Measurements from ENCODE around the gene KCNAB2. TPM values are rescaled to one million over a fixed set of nuclear protein-coding genes. Genes with fewer than 3 reads are reported as not detected.

KCNAB2 gene
- total RNA-seq, 1 experiment from 2014 or later = 10.3 TPM

DNA sequence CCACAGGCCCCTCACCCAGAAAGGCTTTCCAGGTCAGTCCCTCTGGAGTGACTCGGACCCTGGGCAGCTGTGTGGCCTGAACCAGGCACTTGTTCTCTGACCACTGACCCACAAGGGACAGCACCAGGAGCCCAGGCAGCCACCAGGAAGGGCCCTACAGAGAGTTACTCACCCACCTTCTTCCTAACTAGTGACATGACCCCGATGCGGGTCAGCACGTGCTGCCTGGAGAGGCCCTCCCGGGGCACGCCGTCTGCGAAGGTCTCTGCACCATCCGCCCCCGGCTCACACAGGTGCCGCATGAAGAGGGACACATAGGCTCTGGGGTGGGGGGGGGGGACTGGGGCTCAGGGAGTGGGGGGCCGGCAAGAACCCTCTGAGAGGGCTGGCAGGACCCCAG is 78.7 kb downstream of the KCNAB2 start (continued):
- TF ChIP-seq, protein P1, sequence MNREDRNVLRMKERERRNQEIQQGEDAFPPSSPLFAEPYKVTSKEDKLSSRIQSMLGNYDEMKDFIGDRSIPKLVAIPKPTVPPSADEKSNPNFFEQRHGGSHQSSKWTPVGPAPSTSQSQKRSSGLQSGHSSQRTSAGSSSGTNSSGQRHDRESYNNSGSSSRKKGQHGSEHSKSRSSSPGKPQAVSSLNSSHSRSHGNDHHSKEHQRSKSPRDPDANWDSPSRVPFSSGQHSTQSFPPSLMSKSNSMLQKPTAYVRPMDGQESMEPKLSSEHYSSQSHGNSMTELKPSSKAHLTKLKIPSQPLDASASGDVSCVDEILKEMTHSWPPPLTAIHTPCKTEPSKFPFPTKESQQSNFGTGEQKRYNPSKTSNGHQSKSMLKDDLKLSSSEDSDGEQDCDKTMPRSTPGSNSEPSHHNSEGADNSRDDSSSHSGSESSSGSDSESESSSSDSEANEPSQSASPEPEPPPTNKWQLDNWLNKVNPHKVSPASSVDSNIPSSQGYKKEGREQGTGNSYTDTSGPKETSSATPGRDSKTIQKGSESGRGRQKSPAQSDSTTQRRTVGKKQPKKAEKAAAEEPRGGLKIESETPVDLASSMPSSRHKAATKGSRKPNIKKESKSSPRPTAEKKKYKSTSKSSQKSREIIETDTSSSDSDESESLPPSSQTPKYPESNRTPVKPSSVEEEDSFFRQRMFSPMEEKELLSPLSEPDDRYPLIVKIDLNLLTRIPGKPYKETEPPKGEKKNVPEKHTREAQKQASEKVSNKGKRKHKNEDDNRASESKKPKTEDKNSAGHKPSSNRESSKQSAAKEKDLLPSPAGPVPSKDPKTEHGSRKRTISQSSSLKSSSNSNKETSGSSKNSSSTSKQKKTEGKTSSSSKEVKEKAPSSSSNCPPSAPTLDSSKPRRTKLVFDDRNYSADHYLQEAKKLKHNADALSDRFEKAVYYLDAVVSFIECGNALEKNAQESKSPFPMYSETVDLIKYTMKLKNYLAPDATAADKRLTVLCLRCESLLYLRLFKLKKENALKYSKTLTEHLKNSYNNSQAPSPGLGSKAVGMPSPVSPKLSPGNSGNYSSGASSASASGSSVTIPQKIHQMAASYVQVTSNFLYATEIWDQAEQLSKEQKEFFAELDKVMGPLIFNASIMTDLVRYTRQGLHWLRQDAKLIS (CRISPR knock-in tag; IDR thresholded peaks at IDR 0.05; ENCODE audit: borderline replicate concordance) = no peak
- TF ChIP-seq ZNF232 (CRISPR knock-in tag; IDR thresholded peaks at IDR 0.05) (no peak), OVOL2 (CRISPR knock-in tag; IDR thresholded peaks at IDR 0.05; ENCODE audit: borderline replicate concordance) (no peak), JAZF1 (CRISPR knock-in tag; IDR thresholded peaks at IDR 0.05) (no peak)

DNA sequence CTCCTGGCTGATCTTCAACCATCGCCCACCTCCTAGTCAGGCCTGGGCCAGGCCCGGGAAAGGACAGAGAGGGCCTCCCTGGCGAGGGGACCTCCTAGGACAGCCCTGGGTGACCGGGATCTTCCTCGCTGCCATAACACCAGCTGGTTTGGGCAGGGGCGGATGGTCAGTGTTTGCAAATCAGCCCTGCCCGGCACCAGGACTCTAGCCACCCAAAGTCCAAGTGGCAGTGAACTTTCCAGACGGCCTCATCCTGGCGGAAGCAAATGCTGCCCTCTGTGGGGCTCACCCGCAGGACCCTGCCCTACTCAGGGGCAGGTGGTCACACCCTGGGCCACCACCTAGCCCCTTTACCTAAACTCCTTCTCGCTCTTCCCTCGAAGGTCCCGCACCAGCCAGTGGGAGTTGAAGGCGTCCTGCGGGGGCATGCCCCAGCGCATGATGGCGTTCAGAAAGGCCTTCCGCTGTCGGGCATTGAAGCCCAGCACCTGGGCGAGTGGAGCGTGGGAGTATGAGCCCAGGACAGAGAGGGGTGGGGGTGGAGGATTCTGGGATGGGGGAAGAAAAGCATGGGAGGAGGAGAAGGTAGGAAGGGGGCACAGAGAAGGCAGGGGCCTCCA is 79.2 kb downstream of the KCNAB2 start:
- no peaks in the 10 kb centered on the region for H3K36me3 Mint-ChIP-seq
- H3K4me3 Mint-ChIP-seq = no peak overlapping the region
- CTCF ChIA-PET = no interaction called here
- peak; percentile 7 for DNase-seq (ENCODE audit: low spot score)
- peaks cover 23% of the 10 kb centered on the region for H3K27me3 Mint-ChIP-seq (ENCODE audit: low read depth)
- no peak for ATAC-seq
- TF ChIP-seq, protein P2, sequence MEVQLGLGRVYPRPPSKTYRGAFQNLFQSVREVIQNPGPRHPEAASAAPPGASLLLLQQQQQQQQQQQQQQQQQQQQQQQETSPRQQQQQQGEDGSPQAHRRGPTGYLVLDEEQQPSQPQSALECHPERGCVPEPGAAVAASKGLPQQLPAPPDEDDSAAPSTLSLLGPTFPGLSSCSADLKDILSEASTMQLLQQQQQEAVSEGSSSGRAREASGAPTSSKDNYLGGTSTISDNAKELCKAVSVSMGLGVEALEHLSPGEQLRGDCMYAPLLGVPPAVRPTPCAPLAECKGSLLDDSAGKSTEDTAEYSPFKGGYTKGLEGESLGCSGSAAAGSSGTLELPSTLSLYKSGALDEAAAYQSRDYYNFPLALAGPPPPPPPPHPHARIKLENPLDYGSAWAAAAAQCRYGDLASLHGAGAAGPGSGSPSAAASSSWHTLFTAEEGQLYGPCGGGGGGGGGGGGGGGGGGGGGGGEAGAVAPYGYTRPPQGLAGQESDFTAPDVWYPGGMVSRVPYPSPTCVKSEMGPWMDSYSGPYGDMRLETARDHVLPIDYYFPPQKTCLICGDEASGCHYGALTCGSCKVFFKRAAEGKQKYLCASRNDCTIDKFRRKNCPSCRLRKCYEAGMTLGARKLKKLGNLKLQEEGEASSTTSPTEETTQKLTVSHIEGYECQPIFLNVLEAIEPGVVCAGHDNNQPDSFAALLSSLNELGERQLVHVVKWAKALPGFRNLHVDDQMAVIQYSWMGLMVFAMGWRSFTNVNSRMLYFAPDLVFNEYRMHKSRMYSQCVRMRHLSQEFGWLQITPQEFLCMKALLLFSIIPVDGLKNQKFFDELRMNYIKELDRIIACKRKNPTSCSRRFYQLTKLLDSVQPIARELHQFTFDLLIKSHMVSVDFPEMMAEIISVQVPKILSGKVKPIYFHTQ (CRISPR knock-in tag; IDR thresholded peaks at IDR 0.05) = no peak
- TF ChIP-seq MXD4 (CRISPR knock-in tag; IDR thresholded peaks at IDR 0.05; ENCODE audit: borderline replicate concordance) = no peak
- H3K9me3 Mint-ChIP-seq = no peaks in the 10 kb centered on the region
- H3K4me1 Mint-ChIP-seq = 0 out of 2 replicates have a peak, but pooled peaks cover 3% of the 10 kb centered on the region
- H3K27ac Mint-ChIP-seq = no peak overlapping the region
- POLR2A ChIA-PET = no interaction called here

DNA sequence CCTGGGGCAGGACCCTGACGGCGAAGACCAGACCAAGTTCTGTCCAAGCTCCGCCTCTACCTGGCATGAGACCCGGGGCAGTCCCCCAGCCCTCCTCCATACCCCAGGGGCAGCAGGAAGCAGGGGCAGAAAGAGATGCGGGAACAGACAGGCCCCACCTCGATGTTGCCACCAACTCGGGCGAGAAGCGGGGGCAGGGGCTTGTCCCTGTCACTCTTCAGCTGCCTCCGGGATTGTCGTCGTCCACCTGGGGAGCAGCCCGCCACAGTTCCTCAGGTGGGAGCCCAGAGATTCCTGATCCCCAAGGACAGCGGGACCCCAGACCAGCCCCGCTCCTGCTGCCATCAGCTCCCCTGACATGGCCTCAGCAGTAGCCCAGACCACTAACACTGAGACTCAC is 79.7 kb downstream of the KCNAB2 start:
- ATAC-seq (no peak), DNase-seq (ENCODE audit: low spot score) (no peak)
- Mint-ChIP-seq H3K4me1 (0 out of 2 replicates have a peak, but pooled peaks cover 3% of the 10 kb centered on the region), H3K9me3 (no peaks in the 10 kb centered on the region), H3K27me3 (ENCODE audit: low read depth) (peaks cover 23% of the 10 kb centered on the region), H3K36me3 (no peaks in the 10 kb centered on the region), H3K27ac (no peak overlapping the region), H3K4me3 (no peak overlapping the region)
- ChIA-PET POLR2A (no interaction called here), CTCF (no interaction called here)
- TF ChIP-seq ETV6 (CRISPR knock-in tag; IDR thresholded peaks at IDR 0.05) (no peak), NFATC4 (CRISPR knock-in tag; IDR thresholded peaks at IDR 0.05) (no peak), JUN (CRISPR knock-in tag; IDR thresholded peaks at IDR 0.05) (no peak), EMX1 (CRISPR knock-in tag; IDR thresholded peaks at IDR 0.05) (no peak)
- TF ChIP-seq, protein P3, sequence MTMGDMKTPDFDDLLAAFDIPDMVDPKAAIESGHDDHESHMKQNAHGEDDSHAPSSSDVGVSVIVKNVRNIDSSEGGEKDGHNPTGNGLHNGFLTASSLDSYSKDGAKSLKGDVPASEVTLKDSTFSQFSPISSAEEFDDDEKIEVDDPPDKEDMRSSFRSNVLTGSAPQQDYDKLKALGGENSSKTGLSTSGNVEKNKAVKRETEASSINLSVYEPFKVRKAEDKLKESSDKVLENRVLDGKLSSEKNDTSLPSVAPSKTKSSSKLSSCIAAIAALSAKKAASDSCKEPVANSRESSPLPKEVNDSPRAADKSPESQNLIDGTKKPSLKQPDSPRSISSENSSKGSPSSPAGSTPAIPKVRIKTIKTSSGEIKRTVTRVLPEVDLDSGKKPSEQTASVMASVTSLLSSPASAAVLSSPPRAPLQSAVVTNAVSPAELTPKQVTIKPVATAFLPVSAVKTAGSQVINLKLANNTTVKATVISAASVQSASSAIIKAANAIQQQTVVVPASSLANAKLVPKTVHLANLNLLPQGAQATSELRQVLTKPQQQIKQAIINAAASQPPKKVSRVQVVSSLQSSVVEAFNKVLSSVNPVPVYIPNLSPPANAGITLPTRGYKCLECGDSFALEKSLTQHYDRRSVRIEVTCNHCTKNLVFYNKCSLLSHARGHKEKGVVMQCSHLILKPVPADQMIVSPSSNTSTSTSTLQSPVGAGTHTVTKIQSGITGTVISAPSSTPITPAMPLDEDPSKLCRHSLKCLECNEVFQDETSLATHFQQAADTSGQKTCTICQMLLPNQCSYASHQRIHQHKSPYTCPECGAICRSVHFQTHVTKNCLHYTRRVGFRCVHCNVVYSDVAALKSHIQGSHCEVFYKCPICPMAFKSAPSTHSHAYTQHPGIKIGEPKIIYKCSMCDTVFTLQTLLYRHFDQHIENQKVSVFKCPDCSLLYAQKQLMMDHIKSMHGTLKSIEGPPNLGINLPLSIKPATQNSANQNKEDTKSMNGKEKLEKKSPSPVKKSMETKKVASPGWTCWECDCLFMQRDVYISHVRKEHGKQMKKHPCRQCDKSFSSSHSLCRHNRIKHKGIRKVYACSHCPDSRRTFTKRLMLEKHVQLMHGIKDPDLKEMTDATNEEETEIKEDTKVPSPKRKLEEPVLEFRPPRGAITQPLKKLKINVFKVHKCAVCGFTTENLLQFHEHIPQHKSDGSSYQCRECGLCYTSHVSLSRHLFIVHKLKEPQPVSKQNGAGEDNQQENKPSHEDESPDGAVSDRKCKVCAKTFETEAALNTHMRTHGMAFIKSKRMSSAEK (CRISPR knock-in tag; IDR thresholded peaks at IDR 0.05; ENCODE audit: borderline replicate concordance) = no peak
- TF ChIP-seq, protein P4, sequence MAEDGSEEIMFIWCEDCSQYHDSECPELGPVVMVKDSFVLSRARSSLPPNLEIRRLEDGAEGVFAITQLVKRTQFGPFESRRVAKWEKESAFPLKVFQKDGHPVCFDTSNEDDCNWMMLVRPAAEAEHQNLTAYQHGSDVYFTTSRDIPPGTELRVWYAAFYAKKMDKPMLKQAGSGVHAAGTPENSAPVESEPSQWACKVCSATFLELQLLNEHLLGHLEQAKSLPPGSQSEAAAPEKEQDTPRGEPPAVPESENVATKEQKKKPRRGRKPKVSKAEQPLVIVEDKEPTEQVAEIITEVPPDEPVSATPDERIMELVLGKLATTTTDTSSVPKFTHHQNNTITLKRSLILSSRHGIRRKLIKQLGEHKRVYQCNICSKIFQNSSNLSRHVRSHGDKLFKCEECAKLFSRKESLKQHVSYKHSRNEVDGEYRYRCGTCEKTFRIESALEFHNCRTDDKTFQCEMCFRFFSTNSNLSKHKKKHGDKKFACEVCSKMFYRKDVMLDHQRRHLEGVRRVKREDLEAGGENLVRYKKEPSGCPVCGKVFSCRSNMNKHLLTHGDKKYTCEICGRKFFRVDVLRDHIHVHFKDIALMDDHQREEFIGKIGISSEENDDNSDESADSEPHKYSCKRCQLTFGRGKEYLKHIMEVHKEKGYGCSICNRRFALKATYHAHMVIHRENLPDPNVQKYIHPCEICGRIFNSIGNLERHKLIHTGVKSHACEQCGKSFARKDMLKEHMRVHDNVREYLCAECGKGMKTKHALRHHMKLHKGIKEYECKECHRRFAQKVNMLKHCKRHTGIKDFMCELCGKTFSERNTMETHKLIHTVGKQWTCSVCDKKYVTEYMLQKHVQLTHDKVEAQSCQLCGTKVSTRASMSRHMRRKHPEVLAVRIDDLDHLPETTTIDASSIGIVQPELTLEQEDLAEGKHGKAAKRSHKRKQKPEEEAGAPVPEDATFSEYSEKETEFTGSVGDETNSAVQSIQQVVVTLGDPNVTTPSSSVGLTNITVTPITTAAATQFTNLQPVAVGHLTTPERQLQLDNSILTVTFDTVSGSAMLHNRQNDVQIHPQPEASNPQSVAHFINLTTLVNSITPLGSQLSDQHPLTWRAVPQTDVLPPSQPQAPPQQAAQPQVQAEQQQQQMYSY (CRISPR knock-in tag; IDR thresholded peaks at IDR 0.05) = no peak
- TF ChIP-seq, protein P5, sequence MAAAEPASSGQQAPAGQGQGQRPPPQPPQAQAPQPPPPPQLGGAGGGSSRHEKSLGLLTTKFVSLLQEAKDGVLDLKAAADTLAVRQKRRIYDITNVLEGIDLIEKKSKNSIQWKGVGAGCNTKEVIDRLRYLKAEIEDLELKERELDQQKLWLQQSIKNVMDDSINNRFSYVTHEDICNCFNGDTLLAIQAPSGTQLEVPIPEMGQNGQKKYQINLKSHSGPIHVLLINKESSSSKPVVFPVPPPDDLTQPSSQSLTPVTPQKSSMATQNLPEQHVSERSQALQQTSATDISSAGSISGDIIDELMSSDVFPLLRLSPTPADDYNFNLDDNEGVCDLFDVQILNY (CRISPR knock-in tag; IDR thresholded peaks at IDR 0.05) = no peak
- TF ChIP-seq, protein P6, sequence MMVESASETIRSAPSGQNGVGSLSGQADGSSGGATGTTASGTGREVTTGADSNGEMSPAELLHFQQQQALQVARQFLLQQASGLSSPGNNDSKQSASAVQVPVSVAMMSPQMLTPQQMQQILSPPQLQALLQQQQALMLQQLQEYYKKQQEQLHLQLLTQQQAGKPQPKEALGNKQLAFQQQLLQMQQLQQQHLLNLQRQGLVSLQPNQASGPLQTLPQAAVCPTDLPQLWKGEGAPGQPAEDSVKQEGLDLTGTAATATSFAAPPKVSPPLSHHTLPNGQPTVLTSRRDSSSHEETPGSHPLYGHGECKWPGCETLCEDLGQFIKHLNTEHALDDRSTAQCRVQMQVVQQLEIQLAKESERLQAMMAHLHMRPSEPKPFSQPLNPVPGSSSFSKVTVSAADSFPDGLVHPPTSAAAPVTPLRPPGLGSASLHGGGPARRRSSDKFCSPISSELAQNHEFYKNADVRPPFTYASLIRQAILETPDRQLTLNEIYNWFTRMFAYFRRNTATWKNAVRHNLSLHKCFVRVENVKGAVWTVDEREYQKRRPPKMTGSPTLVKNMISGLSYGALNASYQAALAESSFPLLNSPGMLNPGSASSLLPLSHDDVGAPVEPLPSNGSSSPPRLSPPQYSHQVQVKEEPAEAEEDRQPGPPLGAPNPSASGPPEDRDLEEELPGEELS (CRISPR knock-in tag; IDR thresholded peaks at IDR 0.05) = no peak

All from WTC11 (cell line).